Measurements from ENCODE around the gene COBL. TPM values are rescaled to one million over a fixed set of nuclear protein-coding genes. Genes with fewer than 3 reads are reported as not detected.

Gene COBL
- total and polyA plus RNA-seq, 9 of the 15 experiments (the other 6 are each of a cell fraction or from before 2014, with no cell fraction given): 0.01 to 2.4 (median 0.09) TPM; not detected in 3

GRCh38 chr7:51029131-51029530 is 287.5 kb downstream of the COBL start (continued):
- TF ChIP-seq, protein P1, sequence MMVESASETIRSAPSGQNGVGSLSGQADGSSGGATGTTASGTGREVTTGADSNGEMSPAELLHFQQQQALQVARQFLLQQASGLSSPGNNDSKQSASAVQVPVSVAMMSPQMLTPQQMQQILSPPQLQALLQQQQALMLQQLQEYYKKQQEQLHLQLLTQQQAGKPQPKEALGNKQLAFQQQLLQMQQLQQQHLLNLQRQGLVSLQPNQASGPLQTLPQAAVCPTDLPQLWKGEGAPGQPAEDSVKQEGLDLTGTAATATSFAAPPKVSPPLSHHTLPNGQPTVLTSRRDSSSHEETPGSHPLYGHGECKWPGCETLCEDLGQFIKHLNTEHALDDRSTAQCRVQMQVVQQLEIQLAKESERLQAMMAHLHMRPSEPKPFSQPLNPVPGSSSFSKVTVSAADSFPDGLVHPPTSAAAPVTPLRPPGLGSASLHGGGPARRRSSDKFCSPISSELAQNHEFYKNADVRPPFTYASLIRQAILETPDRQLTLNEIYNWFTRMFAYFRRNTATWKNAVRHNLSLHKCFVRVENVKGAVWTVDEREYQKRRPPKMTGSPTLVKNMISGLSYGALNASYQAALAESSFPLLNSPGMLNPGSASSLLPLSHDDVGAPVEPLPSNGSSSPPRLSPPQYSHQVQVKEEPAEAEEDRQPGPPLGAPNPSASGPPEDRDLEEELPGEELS (CRISPR knock-in tag; IDR thresholded peaks at IDR 0.05; ENCODE audit: borderline replicate concordance): no peak
- TF ChIP-seq POLR2B (IDR thresholded peaks at IDR 0.05; ENCODE audit: low read depth, partially characterized antibody): no peak
- TF ChIP-seq MYBL2 (IDR thresholded peaks at IDR 0.05; ENCODE audit: low read depth): no peak
- no peak for TF ChIP-seq MYBL2 (CRISPR knock-in tag; IDR thresholded peaks at IDR 0.05; ENCODE audit: borderline replicate concordance)
- TF ChIP-seq, protein P2, sequence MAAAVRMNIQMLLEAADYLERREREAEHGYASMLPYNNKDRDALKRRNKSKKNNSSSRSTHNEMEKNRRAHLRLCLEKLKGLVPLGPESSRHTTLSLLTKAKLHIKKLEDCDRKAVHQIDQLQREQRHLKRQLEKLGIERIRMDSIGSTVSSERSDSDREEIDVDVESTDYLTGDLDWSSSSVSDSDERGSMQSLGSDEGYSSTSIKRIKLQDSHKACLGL (CRISPR knock-in tag; IDR thresholded peaks at IDR 0.05; ENCODE audit: borderline replicate concordance, poor library complexity, severe bottlenecking): no peak
- TF ChIP-seq ILF3 (IDR thresholded peaks at IDR 0.05; ENCODE audit: borderline replicate concordance): no peak
